CD4-positive, alpha-beta memory T cell (primary cell): ENCODE data around the gene FAM227B. TPM values are rescaled to one million over a fixed set of nuclear protein-coding genes. Genes with fewer than 3 reads are reported as not detected.

Experiments
- CTCF ChIA-PET: fragments of 350-600 bp; sonication (Branson Sonifier 250); formaldehyde crosslinking; loops from one replicate; lab custom pipeline; 2021; ENCODE audit warnings: inconsistent platforms; ENCODE audit not compliant: partially characterized antibody; lab: Charles Lee
- POLR2A ChIA-PET: fragments of 350-600 bp; sonication (Branson Sonifier 250); formaldehyde crosslinking; loops from one replicate; lab custom pipeline; 2021; ENCODE audit not compliant: partially characterized antibody; lab: Charles Lee
- DNase-seq, 5 donors: peaks; one replicate each; pipeline versions ENCODE4 v3.0.0 to v3.0.0-alpha.2; 2020 to 2022; ENCODE audit warnings: mixed read lengths in 1 of 5
- H3K27ac ChIP-seq: one replicate; pipeline ENCODE4 v1.7.0; 2013; ENCODE audit warnings: low read depth, low read length
- H3K27me3 ChIP-seq: 2 replicates; pipeline ENCODE4 v1.7.0; 2013; ENCODE audit warnings: mild to moderate bottlenecking, low read length, moderate library complexity; ENCODE audit not compliant: insufficient read depth
- H3K36me3 ChIP-seq: 2 replicates; pipeline ENCODE4 v1.7.0; 2013; ENCODE audit warnings: mild to moderate bottlenecking, low read length, moderate library complexity; ENCODE audit not compliant: insufficient read depth
- H3K4me1 ChIP-seq: 2 replicates; pipeline ENCODE4 v1.7.0; 2013; ENCODE audit warnings: mild to moderate bottlenecking, low read length, moderate library complexity; ENCODE audit not compliant: insufficient read depth
- H3K4me3 ChIP-seq, 2 donors: one replicate each; pipeline ENCODE4 v1.7.0; 2013; ENCODE audit warnings: low read length in 2 of 2, mild to moderate bottlenecking in 1 of 2
- H3K9me3 ChIP-seq, 2 donors: one replicate each; pipeline ENCODE4 v1.7.0; 2013; ENCODE audit warnings: low read length in 2 of 2, control low read depth in 1 of 2; ENCODE audit not compliant: control insufficient read depth in 1 of 2
- H3K27ac Mint-ChIP-seq, 7 donors: one replicate each; pipeline ENCODE4 v1.8.0; 2020 to 2021; ENCODE audit warnings: mixed read lengths in 7 of 7, mild to moderate bottlenecking in 6 of 7, inconsistent platforms in 3 of 7, moderate library complexity in 3 of 7
- H3K27me3 Mint-ChIP-seq, 2 donors: one replicate each; pipeline ENCODE4 v1.8.0; 2020 to 2021; ENCODE audit warnings: mixed read lengths in 2 of 2
- H3K36me3 Mint-ChIP-seq, 2 donors: one replicate each; pipeline ENCODE4 v1.8.0; 2020 to 2021; ENCODE audit warnings: mixed read lengths in 2 of 2, inconsistent platforms in 1 of 2, mild to moderate bottlenecking in 1 of 2
- H3K4me1 Mint-ChIP-seq, 4 donors: one replicate each; pipeline ENCODE4 v1.8.0; 2020 to 2021; ENCODE audit warnings: mixed read lengths in 4 of 4, mild to moderate bottlenecking in 1 of 4
- H3K4me3 Mint-ChIP-seq, 8 donors: one replicate each; pipeline ENCODE4 v1.8.0; 2020 to 2021; ENCODE audit warnings: mixed read lengths in 8 of 8, mild to moderate bottlenecking in 7 of 8, moderate library complexity in 6 of 8, inconsistent platforms in 3 of 8
- H3K9me3 Mint-ChIP-seq, 8 donors: one replicate each; pipeline ENCODE4 v1.8.0; 2020 to 2021; ENCODE audit warnings: mixed read lengths in 8 of 8, mild to moderate bottlenecking in 5 of 8, inconsistent platforms in 3 of 8, moderate library complexity in 1 of 8
- intact Hi-C: fragments of 100-400 bp; cut with micrococcal nuclease; formaldehyde crosslinking; loops from one replicate; pipeline ENCODE4 v1.15.1; 2023
- polyA plus RNA-seq, 2 donors: library from polyadenylated mRNA; unstranded; fragments of 300-500 nt; fragmentation: Illumina TruSeq; gene quantifications; one replicate each; pipeline ENCODE4 v1.2.3, GENCODE V29; 2021
- total RNA-seq, 2 experiments: library from RNA; stranded (reverse); gene quantifications; one replicate each; pipeline ENCODE4 v1.2.3, GENCODE V29; 2021

The FAM227B gene
- total and polyA plus RNA-seq, 4 experiments from 2014 or later = 11.5 to 18.4 (median 13.2) TPM

- peaks cover 0 to 12% (median 3%) of the 10 kb centered on the region in 4 donors for H3K4me1 Mint-ChIP-seq
- DNase-seq = no peak
- ChIA-PET CTCF (no interaction called here), POLR2A (no interaction called here)
- no peak overlapping the region for H3K4me3 Mint-ChIP-seq
- H3K9me3 Mint-ChIP-seq = no peaks in the 10 kb centered on the region
- Histone ChIP-seq H3K27me3 (no peaks in the 10 kb centered on the region), H3K4me1 (no peaks in the 10 kb centered on the region), H3K27ac (no peak overlapping the region), H3K9me3 (no peaks in the 10 kb centered on the region), H3K36me3 (no peaks in the 10 kb centered on the region), H3K4me3 (no peak overlapping the region)
- H3K36me3 Mint-ChIP-seq = no peaks in the 10 kb centered on the region
- no peak overlapping the region for H3K27ac Mint-ChIP-seq
- intact Hi-C loops = no loop called here
- H3K27me3 Mint-ChIP-seq = peaks cover 0 to 2% of the 10 kb centered on the region in 2 donors
Observed at GRCh38 chr15:49436751-49437150, 183.9 kb downstream of the FAM227B start.

- ChIA-PET POLR2A (no interaction called here), CTCF (no interaction called here)
- H3K27ac ChIP-seq = no peak overlapping the region
- Mint-ChIP-seq H3K36me3 (no peaks in the 10 kb centered on the region), H3K27me3 (peaks cover 0 to 2% of the 10 kb centered on the region in 2 donors), H3K27ac (no peak overlapping the region), H3K4me1 (peaks cover 0 to 12% (median 3%) of the 10 kb centered on the region in 4 donors), H3K9me3 (no peaks in the 10 kb centered on the region), H3K4me3 (no peak overlapping the region)
- no peaks in the 10 kb centered on the region for H3K36me3 ChIP-seq
- H3K4me1 ChIP-seq = no peaks in the 10 kb centered on the region
- no peaks in the 10 kb centered on the region for H3K9me3 ChIP-seq
- H3K4me3 ChIP-seq = no peak overlapping the region
- intact Hi-C loops = no loop called here
- no peaks in the 10 kb centered on the region for H3K27me3 ChIP-seq
- no peak for DNase-seq
Observed at GRCh38 chr15:49435174-49435573, 185.4 kb downstream of the FAM227B start.

DNA sequence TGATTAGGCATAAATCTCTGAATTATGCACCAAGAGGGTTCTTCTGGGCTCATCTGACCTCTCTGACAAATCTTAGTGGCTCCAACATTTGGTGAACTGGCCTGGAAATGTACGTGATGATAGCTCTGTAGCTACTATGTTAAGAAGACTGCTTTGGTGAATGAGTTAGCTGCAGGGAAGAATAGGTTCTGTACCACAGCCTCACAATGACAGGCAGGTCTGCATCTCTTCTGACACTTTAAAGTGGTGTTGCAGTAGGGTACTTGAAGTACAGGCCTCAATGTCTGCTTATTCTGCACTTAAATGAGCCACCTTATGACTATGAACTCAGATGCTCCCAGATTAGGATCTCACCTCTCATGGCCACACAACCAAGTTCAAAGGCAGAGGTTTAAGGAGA, 190.6 kb downstream of the FAM227B start:
- H3K27me3 ChIP-seq = no peaks in the 10 kb centered on the region
- H3K4me1 Mint-ChIP-seq = no peaks in the 10 kb centered on the region

DNA sequence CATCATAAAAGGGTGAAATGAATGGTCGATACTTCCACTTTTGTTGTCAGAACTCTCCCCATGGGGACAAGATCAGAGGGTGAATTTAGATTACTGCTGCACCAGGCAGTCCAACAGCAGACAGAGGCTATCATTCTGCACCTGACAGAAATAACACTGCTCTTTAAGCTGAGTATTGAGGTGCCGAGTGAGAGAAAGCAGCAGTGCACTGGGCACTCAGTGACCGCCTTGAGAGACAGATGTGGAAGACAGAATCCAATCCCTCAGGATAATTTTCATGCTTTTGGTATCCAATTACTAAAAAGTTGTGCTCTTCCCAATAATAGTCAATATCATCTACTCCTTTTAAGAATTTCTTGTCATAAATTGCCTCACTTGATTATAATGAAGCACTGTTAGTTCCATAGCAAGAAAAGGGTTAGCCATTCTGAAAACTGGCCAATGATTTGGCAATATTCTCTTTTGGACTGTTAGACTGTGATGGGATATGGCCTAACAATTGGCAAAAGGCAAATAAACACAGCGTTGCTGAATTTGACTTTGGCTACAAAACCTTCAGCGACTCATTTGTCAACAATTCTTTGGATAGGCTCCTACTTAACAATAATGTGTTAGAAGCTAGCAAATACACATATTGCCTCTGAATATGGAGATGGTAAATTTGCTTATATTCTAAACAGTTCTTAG, 192.1 kb downstream of the FAM227B start:
- no peaks in the 10 kb centered on the region for H3K4me1 Mint-ChIP-seq
- no peak overlapping the region for H3K27ac Mint-ChIP-seq
- no peak overlapping the region for H3K27ac ChIP-seq
- CTCF ChIA-PET = no interaction called here
- POLR2A ChIA-PET = no interaction called here
- no peaks in the 10 kb centered on the region for H3K9me3 Mint-ChIP-seq
- H3K9me3 ChIP-seq = no peaks in the 10 kb centered on the region
- H3K27me3 Mint-ChIP-seq = no peaks in the 10 kb centered on the region
- no peak overlapping the region for H3K4me3 ChIP-seq
- H3K4me1 ChIP-seq = no peaks in the 10 kb centered on the region
- H3K27me3 ChIP-seq = peaks cover 2% of the 10 kb centered on the region
- intact Hi-C loops = no loop called here
- H3K36me3 ChIP-seq = no peaks in the 10 kb centered on the region
- no peak overlapping the region for H3K4me3 Mint-ChIP-seq
- no peaks in the 10 kb centered on the region for H3K36me3 Mint-ChIP-seq
- no peak for DNase-seq

More for the DNA sequence above, 190.6 kb downstream of the FAM227B start:
- Histone ChIP-seq H3K36me3 (no peaks in the 10 kb centered on the region), H3K4me3 (no peak overlapping the region), H3K27ac (no peak overlapping the region), H3K9me3 (no peaks in the 10 kb centered on the region), H3K4me1 (no peaks in the 10 kb centered on the region)
- Mint-ChIP-seq H3K9me3 (no peaks in the 10 kb centered on the region), H3K27me3 (no peaks in the 10 kb centered on the region), H3K27ac (no peak overlapping the region), H3K4me3 (no peak overlapping the region), H3K36me3 (no peaks in the 10 kb centered on the region)
- POLR2A ChIA-PET = no interaction called here
- intact Hi-C loops = no loop called here
- CTCF ChIA-PET = no interaction called here
- DNase-seq = no peak

GRCh38 chr15:49427372-49427771, 193.2 kb downstream of the FAM227B start:
- H3K27me3 Mint-ChIP-seq = no peaks in the 10 kb centered on the region

GRCh38 chr15:49424954-49425353, 195.7 kb downstream of the FAM227B start:
- ChIA-PET POLR2A (no interaction called here), CTCF (no interaction called here)
- no peaks in the 10 kb centered on the region for H3K4me1 ChIP-seq
- no peak overlapping the region for H3K27ac ChIP-seq
- intact Hi-C loops = no loop called here
- H3K27me3 ChIP-seq = peaks cover 4% of the 10 kb centered on the region
- no peak overlapping the region for H3K27ac Mint-ChIP-seq
- peaks cover 3% of the 10 kb centered on the region in 2 donors for H3K27me3 Mint-ChIP-seq
- peaks cover 0 to 2% of the 10 kb centered on the region in 2 donors for H3K36me3 Mint-ChIP-seq
- no peaks in the 10 kb centered on the region for H3K36me3 ChIP-seq
- H3K4me3 Mint-ChIP-seq = no peak overlapping the region
- H3K4me1 Mint-ChIP-seq = peaks cover 3 to 4% (median 4%) of the 10 kb centered on the region in 4 donors
- H3K9me3 ChIP-seq = no peaks in the 10 kb centered on the region
- no peak overlapping the region for H3K4me3 ChIP-seq
- peaks cover 0 to 2% (median 0%) of the 10 kb centered on the region in 8 donors for H3K9me3 Mint-ChIP-seq
- DNase-seq = no peak

More at GRCh38 chr15:49427372-49427771, 193.2 kb downstream of the FAM227B start:
- Histone ChIP-seq H3K36me3 (no peaks in the 10 kb centered on the region), H3K27ac (no peak overlapping the region), H3K27me3 (peaks cover 4% of the 10 kb centered on the region), H3K9me3 (no peaks in the 10 kb centered on the region), H3K4me3 (no peak overlapping the region), H3K4me1 (no peaks in the 10 kb centered on the region)
- CTCF ChIA-PET = no interaction called here
- no peaks in the 10 kb centered on the region for H3K9me3 Mint-ChIP-seq
- no peak overlapping the region for H3K4me3 Mint-ChIP-seq
- DNase-seq = no peak
- no peaks in the 10 kb centered on the region for H3K36me3 Mint-ChIP-seq
- no peak overlapping the region for H3K27ac Mint-ChIP-seq
- H3K4me1 Mint-ChIP-seq = no peaks in the 10 kb centered on the region
- intact Hi-C loops = no loop called here
- POLR2A ChIA-PET = no interaction called here

- no peak overlapping the region for H3K27ac ChIP-seq
- DNase-seq = no peak
- no peak overlapping the region for H3K27ac Mint-ChIP-seq
- peaks cover 3% of the 10 kb centered on the region in 2 donors for H3K27me3 Mint-ChIP-seq
- no peak overlapping the region for H3K4me3 ChIP-seq
- ChIA-PET POLR2A (no interaction called here), CTCF (no interaction called here)
- no peaks in the 10 kb centered on the region for H3K4me1 ChIP-seq
- H3K9me3 Mint-ChIP-seq = peaks cover 0 to 2% (median 0%) of the 10 kb centered on the region in 8 donors
- no peaks in the 10 kb centered on the region for H3K9me3 ChIP-seq
- H3K4me3 Mint-ChIP-seq = no peak overlapping the region
- H3K4me1 Mint-ChIP-seq = peaks cover 3 to 4% (median 4%) of the 10 kb centered on the region in 4 donors
- H3K36me3 ChIP-seq = no peaks in the 10 kb centered on the region
- intact Hi-C loops = loop anchor here (2.0 kb wide), 2 partner anchors 277 to 1065 kb away; no protein-coding TSS in a partner anchor
- peaks cover 0 to 2% of the 10 kb centered on the region in 2 donors for H3K36me3 Mint-ChIP-seq
- H3K27me3 ChIP-seq = peaks cover 4% of the 10 kb centered on the region
Observed at GRCh38 chr15:49423901-49424550, 196.6 kb downstream of the FAM227B start.
